ENCODE results near the gene GTPBP1.

The GTPBP1 gene

DNA sequence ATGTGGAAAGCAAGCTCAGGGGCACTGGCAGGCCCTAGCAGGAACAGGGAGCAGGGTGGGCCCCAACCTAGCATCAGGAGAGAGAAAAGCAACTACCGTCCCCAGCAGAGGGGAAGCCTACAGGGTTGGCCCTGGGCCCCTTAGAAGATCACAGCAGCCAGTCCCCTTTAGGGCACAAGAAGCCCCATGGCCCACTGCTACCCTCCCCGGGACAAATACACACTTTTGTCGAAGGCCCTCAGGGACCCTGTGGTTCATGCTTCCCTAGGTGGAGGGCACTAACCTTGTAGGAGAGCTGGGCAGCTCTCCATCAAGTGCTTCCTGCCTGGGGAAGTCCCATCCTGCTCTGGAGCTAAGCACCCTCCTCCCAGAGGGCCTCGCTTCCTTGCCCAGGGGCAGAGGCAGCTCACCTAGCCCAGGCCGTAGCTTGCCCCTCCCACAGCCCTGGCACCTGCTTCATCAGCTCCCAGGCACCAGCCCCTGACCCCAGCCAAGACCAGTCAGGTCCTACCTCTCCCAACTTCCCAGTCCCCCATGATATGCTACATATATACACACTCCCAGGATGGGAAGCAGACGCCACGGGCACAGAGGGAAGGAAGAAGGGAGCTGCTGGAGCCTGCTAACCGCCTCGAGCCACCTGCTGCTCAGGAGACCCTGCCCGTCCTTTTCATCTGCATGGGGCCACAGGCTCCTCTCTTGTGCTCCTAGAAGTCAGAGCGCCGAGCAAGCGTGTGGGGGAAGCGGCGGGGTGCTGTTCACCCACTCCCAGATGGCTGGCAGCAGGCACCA lies 29.9 kb downstream of the GTPBP1 start:
- no peak overlapping the region for H3K9ac ChIP-seq (ENCODE audit: low read length)
- no peak overlapping the region for H3K4me3 ChIP-seq (ENCODE audit: low read length)
- H3K27me3 ChIP-seq (replicated peaks; ENCODE audit: control insufficient read depth, insufficient read depth, low read length) = no peaks in the 10 kb centered on the region
- H3K4me1 ChIP-seq (ENCODE audit: control insufficient read depth, insufficient read depth, low read length) = peaks cover 12% of the 10 kb centered on the region
- H3K36me3 ChIP-seq (ENCODE audit: control insufficient read depth, insufficient read depth, low read length, severe bottlenecking) = peaks cover 66% of the 10 kb centered on the region
- no peak for DNase-seq (ENCODE audit: low read depth)
- H3K9me3 ChIP-seq (ENCODE audit: control insufficient read depth, low read length) = no peaks in the 10 kb centered on the region

DNA sequence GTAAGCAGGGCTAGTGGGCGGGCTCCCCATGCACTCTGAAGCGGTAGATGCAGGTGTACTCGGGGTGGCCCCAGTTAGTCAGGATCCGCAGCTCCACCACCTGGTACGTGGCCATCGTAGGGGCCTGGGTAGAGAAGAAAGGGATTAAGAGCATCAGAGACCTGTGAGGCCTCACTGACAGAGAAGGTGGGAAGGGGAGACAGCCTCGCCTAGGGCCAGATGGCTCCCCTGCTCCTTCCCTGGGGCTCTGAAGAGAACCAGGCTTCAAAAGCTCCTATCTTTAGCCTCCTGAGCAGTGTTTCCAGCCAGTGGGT lies 30.5 kb downstream of the GTPBP1 start:
- Histone ChIP-seq H3K36me3 (ENCODE audit: control insufficient read depth, insufficient read depth, low read length, severe bottlenecking) (peaks cover 66% of the 10 kb centered on the region), H3K9ac (ENCODE audit: low read length) (no peak overlapping the region)

DNA sequence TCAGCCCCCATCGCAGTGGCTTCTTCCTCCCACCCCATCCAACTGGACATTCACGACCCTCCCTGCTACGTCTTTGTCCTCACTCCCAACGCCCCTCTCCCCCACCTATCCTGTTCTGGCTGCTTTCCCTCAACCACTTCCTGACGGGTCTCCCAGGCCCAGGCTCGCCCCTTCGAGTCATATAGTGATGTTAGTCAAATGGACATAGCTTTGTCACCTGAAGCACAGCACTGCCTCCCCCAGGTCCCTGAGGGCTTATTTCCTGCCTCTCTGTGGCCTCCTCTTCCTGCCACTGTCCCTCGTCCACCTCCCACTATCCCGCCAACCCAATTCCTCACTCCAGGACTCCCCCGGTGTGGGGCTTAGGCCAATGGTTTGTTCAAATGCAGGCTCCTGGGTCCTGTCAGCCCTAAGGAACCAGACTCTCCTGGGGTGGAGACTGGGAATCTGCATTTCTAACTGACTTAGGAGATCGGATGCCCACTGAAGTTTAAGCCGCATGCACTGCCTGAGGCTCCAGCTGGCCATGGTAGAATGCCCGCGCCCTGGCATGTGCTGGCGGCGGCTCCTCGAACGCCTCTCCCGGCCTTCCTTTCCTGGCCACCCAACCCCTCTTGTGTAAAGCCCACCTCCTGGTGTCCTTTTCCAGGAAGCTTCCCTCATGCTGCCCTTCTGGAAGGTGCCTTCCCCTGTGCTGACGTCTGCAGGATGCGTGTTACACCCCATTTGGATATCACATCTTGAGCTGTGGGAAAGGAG lies 31.7 kb downstream of the GTPBP1 start:
- DNase-seq (ENCODE audit: low read depth) = no peak
- Histone ChIP-seq H3K4me1 (ENCODE audit: control insufficient read depth, insufficient read depth, low read length) (peaks cover 12% of the 10 kb centered on the region), H3K27me3 (replicated peaks; ENCODE audit: control insufficient read depth, insufficient read depth, low read length) (no peaks in the 10 kb centered on the region), H3K9me3 (ENCODE audit: control insufficient read depth, low read length) (no peaks in the 10 kb centered on the region), H3K36me3 (ENCODE audit: control insufficient read depth, insufficient read depth, low read length, severe bottlenecking) (peaks cover 73% of the 10 kb centered on the region), H3K9ac (ENCODE audit: low read length) (no peak overlapping the region), H3K4me3 (ENCODE audit: low read length) (no peak overlapping the region)

More for the DNA sequence above, 30.5 kb downstream of the GTPBP1 start:
- H3K27me3 ChIP-seq (replicated peaks; ENCODE audit: control insufficient read depth, insufficient read depth, low read length) = no peaks in the 10 kb centered on the region
- DNase-seq (ENCODE audit: low read depth) = no peak
- H3K4me3 ChIP-seq (ENCODE audit: low read length) = no peak overlapping the region
- H3K4me1 ChIP-seq (ENCODE audit: control insufficient read depth, insufficient read depth, low read length) = peaks cover 12% of the 10 kb centered on the region
- no peaks in the 10 kb centered on the region for H3K9me3 ChIP-seq (ENCODE audit: control insufficient read depth, low read length)

DNA sequence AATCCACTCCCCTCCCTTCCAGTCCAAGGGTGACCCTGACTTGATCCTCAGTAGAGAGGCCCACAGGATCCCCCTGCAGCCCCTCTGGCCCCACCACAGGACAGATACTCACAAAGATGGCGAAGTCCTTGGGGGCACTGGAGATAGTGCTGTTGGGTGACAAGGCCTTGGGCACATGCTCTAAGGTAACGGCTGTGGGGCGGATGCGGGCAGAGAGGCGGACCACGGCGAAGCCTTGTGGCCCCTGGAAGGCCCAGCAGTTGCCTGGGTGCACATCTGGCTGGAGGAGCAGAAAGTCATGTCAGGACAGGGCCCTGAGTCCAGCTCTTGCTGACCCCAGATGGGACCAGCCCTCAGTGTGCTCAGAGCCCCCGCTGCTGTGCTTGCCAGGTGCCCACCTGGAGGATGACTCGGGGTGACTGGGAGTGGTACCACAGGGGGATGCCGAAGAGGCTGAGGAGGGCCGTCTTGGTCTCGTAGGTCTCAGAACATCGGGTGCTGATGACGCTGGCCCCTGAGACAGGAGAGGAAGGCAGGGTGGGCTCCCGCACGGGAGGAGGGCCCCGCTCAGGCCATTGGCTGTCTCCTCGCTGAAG lies 32.8 kb downstream of the GTPBP1 start:
- DNase-seq (ENCODE audit: low read depth) = no peak
- H3K9me3 ChIP-seq (ENCODE audit: control insufficient read depth, low read length) = no peaks in the 10 kb centered on the region
- H3K9ac ChIP-seq (ENCODE audit: low read length) = no peak overlapping the region
- H3K36me3 ChIP-seq (ENCODE audit: control insufficient read depth, insufficient read depth, low read length, severe bottlenecking) = peaks cover 84% of the 10 kb centered on the region
- H3K4me3 ChIP-seq (ENCODE audit: low read length) = no peak overlapping the region
- H3K27me3 ChIP-seq (replicated peaks; ENCODE audit: control insufficient read depth, insufficient read depth, low read length) = no peaks in the 10 kb centered on the region
- H3K4me1 ChIP-seq (ENCODE audit: control insufficient read depth, insufficient read depth, low read length) = peaks cover 10% of the 10 kb centered on the region

- peaks cover 93% of the 10 kb centered on the region for H3K36me3 ChIP-seq (ENCODE audit: control insufficient read depth, insufficient read depth, low read length, severe bottlenecking)
- H3K9me3 ChIP-seq (ENCODE audit: control insufficient read depth, low read length) = no peaks in the 10 kb centered on the region
- H3K4me3 ChIP-seq (ENCODE audit: low read length) = no peak overlapping the region
Measured at GRCh38 chr22:38739300-38740055, 33.7 kb downstream of the GTPBP1 start.

GRCh38 chr22:38740116-38740723 lies 34.5 kb downstream of the GTPBP1 start:
- peaks cover 97% of the 10 kb centered on the region for H3K36me3 ChIP-seq (ENCODE audit: control insufficient read depth, insufficient read depth, low read length, severe bottlenecking)

More at GRCh38 chr22:38739300-38740055, 33.7 kb downstream of the GTPBP1 start:
- no peaks in the 10 kb centered on the region for H3K27me3 ChIP-seq (replicated peaks; ENCODE audit: control insufficient read depth, insufficient read depth, low read length)
- peaks cover under 1% of the 10 kb centered on the region for H3K4me1 ChIP-seq (ENCODE audit: control insufficient read depth, insufficient read depth, low read length)
- no peak for DNase-seq (ENCODE audit: low read depth)
- H3K9ac ChIP-seq (ENCODE audit: low read length) = no peak overlapping the region

GRCh38 chr22:38740754-38741153 lies 35.0 kb downstream of the GTPBP1 start:
- DNase-seq (ENCODE audit: low read depth) = no peak
- H3K4me3 ChIP-seq (ENCODE audit: low read length) = no peak overlapping the region
- no peaks in the 10 kb centered on the region for H3K27me3 ChIP-seq (replicated peaks; ENCODE audit: control insufficient read depth, insufficient read depth, low read length)
- no peaks in the 10 kb centered on the region for H3K4me1 ChIP-seq (ENCODE audit: control insufficient read depth, insufficient read depth, low read length)
- peaks cover 100% of the 10 kb centered on the region for H3K36me3 ChIP-seq (ENCODE audit: control insufficient read depth, insufficient read depth, low read length, severe bottlenecking)
- H3K9ac ChIP-seq (ENCODE audit: low read length) = no peak overlapping the region
- no peaks in the 10 kb centered on the region for H3K9me3 ChIP-seq (ENCODE audit: control insufficient read depth, low read length)

More at GRCh38 chr22:38740116-38740723, 34.5 kb downstream of the GTPBP1 start:
- Histone ChIP-seq H3K9ac (ENCODE audit: low read length) (no peak overlapping the region), H3K4me1 (ENCODE audit: control insufficient read depth, insufficient read depth, low read length) (no peaks in the 10 kb centered on the region), H3K4me3 (ENCODE audit: low read length) (no peak overlapping the region), H3K27me3 (replicated peaks; ENCODE audit: control insufficient read depth, insufficient read depth, low read length) (no peaks in the 10 kb centered on the region), H3K9me3 (ENCODE audit: control insufficient read depth, low read length) (no peaks in the 10 kb centered on the region)
- DNase-seq (ENCODE audit: low read depth) = no peak

GRCh38 chr22:38741166-38741565 lies 35.4 kb downstream of the GTPBP1 start:
- peaks cover 100% of the 10 kb centered on the region for H3K36me3 ChIP-seq (ENCODE audit: control insufficient read depth, insufficient read depth, low read length, severe bottlenecking)
- H3K9ac ChIP-seq (ENCODE audit: low read length) = no peak overlapping the region
- DNase-seq (ENCODE audit: low read depth) = no peak
- no peaks in the 10 kb centered on the region for H3K27me3 ChIP-seq (replicated peaks; ENCODE audit: control insufficient read depth, insufficient read depth, low read length)
- H3K4me1 ChIP-seq (ENCODE audit: control insufficient read depth, insufficient read depth, low read length) = no peaks in the 10 kb centered on the region
- H3K9me3 ChIP-seq (ENCODE audit: control insufficient read depth, low read length) = no peaks in the 10 kb centered on the region
- no peak overlapping the region for H3K4me3 ChIP-seq (ENCODE audit: low read length)

DNA sequence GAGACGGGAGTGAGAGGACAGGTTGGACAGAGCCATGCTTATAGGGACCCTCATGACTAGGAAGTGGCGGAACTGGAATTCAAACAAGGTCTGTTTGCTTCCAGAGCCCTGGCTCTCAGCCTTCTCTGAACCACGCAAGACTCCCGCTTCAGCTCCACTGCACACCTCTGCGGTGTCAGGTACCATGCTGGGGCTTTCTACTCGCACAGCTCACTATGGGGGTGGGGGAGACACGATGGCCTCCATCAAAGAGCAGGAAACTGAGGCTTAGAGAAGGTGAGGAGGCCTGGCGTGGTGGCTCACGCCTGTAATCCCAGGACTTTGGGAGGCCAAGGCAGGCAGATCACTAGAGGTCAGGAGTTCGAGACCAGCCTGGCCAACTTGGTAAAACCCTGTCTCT lies 35.8 kb downstream of the GTPBP1 start:
- no peaks in the 10 kb centered on the region for H3K4me1 ChIP-seq (ENCODE audit: control insufficient read depth, insufficient read depth, low read length)
- H3K9ac ChIP-seq (ENCODE audit: low read length) = no peak overlapping the region
- no peak for DNase-seq (ENCODE audit: low read depth)
- H3K9me3 ChIP-seq (ENCODE audit: control insufficient read depth, low read length) = no peaks in the 10 kb centered on the region
- H3K36me3 ChIP-seq (ENCODE audit: control insufficient read depth, insufficient read depth, low read length, severe bottlenecking) = peaks cover 100% of the 10 kb centered on the region
- no peaks in the 10 kb centered on the region for H3K27me3 ChIP-seq (replicated peaks; ENCODE audit: control insufficient read depth, insufficient read depth, low read length)
- H3K4me3 ChIP-seq (ENCODE audit: low read length) = no peak overlapping the region

- DNase-seq (ENCODE audit: low read depth) = no peak
- peaks cover 96% of the 10 kb centered on the region for H3K36me3 ChIP-seq (ENCODE audit: control insufficient read depth, insufficient read depth, low read length, severe bottlenecking)
- no peaks in the 10 kb centered on the region for H3K27me3 ChIP-seq (replicated peaks; ENCODE audit: control insufficient read depth, insufficient read depth, low read length)
- no peaks in the 10 kb centered on the region for H3K9me3 ChIP-seq (ENCODE audit: control insufficient read depth, low read length)
- no peak overlapping the region for H3K9ac ChIP-seq (ENCODE audit: low read length)
- H3K4me3 ChIP-seq (ENCODE audit: low read length) = no peak overlapping the region
- no peaks in the 10 kb centered on the region for H3K4me1 ChIP-seq (ENCODE audit: control insufficient read depth, insufficient read depth, low read length)
Measured at GRCh38 chr22:38742176-38742942, 36.6 kb downstream of the GTPBP1 start.

All from adipocyte (in vitro differentiated cells).